GM23248 (cell line): Measurements from ENCODE around the gene TWSG1.
"Not testable (repeated sequence)": the region's sequence is repeated elsewhere in the genome, so short reads cannot be mapped to it uniquely, and the experiment has no call there.

Source experiments
- EZH2 ChIP-seq: fragments of 200-600 bp; sonication (generic); IDR thresholded peaks from 2 replicates; pipeline ENCODE4 v1.6.1; 2018; ENCODE audit warnings: antibody characterized with exemption, mild to moderate bottlenecking; ENCODE audit not compliant: insufficient read depth, poor library complexity, severe bottlenecking
- EZH2phosphoT487 ChIP-seq: fragments of 200-600 bp; sonication (generic); IDR thresholded peaks from 2 replicates; pipeline ENCODE4 v1.6.1; 2018; ENCODE audit warnings: antibody characterized with exemption, moderate library complexity, mild to moderate bottlenecking, low read depth; ENCODE audit not compliant: insufficient read depth

GRCh38 chr18:9424235-9424634 lies 89.7 kb downstream of the TWSG1 start:
- TF ChIP-seq EZH2phosphoT487, EZH2: not testable (repeated sequence)
